Keratinocyte (primary cell): ENCODE data around the gene ARHGEF37.

Source experiments
- CTCF ChIP-seq, 3 experiments: IDR thresholded peaks in 1 of 3; conservative IDR thresholded peaks in 1 of 3; optimal IDR thresholded peaks in 1 of 3; 2 replicates in 2 of 3; 3 replicates in 1 of 3; pipeline versions ENCODE3 to v1.5.1; 2011; ENCODE audit warnings: low read length in 3 of 3, mild to moderate bottlenecking in 3 of 3, moderate library complexity in 2 of 3, control low read depth in 1 of 3, inconsistent platforms in 1 of 3; ENCODE audit not compliant: insufficient read depth in 2 of 3; ENCODE audit errors: extremely low read depth in 1 of 3
- EZH2 ChIP-seq: IDR thresholded peaks from one replicate; pipeline ENCODE4 v1.6.1; 2012; ENCODE audit warnings: inconsistent platforms, mild to moderate bottlenecking, low read length, moderate library complexity

- TF ChIP-seq CTCF (optimal IDR thresholded peaks at IDR 0.05 in 1 of 3, IDR thresholded peaks at IDR 0.05 in 1 of 3, conservative IDR thresholded peaks at IDR 0.05 in 1 of 3; ENCODE audit: extremely low read depth in 1 of 3, insufficient read depth in 2 of 3, low read length in 3 of 3), result peak; percentile 75 to 91 (median 78)
- TF ChIP-seq EZH2, result no peak
Observed at GRCh38 chr5:149667084-149667828, 86.0 kb downstream of the ARHGEF37 start.
